Memory B cell (primary cell): ENCODE data around the gene AMH.
A peak's percentile ranks its signal among the peaks of the same experiment; 100 is the strongest.
"Not testable (repeated sequence)": the region's sequence is repeated elsewhere in the genome, so short reads cannot be mapped to it uniquely, and the experiment has no call there.

Experiments
- ATAC-seq: fragments of 150-1000 bp; cut with Tn5 transposase; 2 replicates; pipeline ENCODE4 v1.10.0; 2021; ENCODE audit warnings: low read depth, mild to moderate bottlenecking, moderate library complexity
- DNase-seq, 2 donors: peaks; one replicate each; pipeline ENCODE4 v3.0.0; 2022; ENCODE audit warnings: low spot score in 2 of 2
- H3K27ac Mint-ChIP-seq: one replicate; pipeline ENCODE4 v1.8.0; 2022; ENCODE audit warnings: mild to moderate bottlenecking, moderate library complexity, mixed read lengths
- H3K27me3 Mint-ChIP-seq: one replicate; pipeline ENCODE4 v1.8.0; 2022; ENCODE audit warnings: mixed read lengths
- H3K36me3 Mint-ChIP-seq: one replicate; pipeline ENCODE4 v1.8.0; 2022; ENCODE audit warnings: mild to moderate bottlenecking, mixed read lengths
- H3K4me1 Mint-ChIP-seq: one replicate; pipeline ENCODE4 v1.8.0; 2022; ENCODE audit warnings: mixed read lengths
- H3K4me3 Mint-ChIP-seq: one replicate; pipeline ENCODE4 v1.8.0; 2022; ENCODE audit warnings: mild to moderate bottlenecking, moderate library complexity, mixed read lengths
- H3K9me3 Mint-ChIP-seq: one replicate; pipeline ENCODE4 v1.8.0; 2022; ENCODE audit warnings: mixed read lengths

Gene AMH

GRCh38 chr19:2249010-2249866, at the start of gene AMH:
TSS of gene AMH (plus strand) at chr19:2249323. CDS start at chr19:2249333, 10 bp downstream.
- no peak within 1 kb of the TSS for H3K4me3 Mint-ChIP-seq
- DNase-seq (no peak), ATAC-seq (no peak)
- H3K36me3 Mint-ChIP-seq, result peaks cover 15% of the 10 kb centered on the region
- H3K27ac Mint-ChIP-seq, result no peak within 1 kb of the TSS
- peaks cover 7% of the 10 kb centered on the region for H3K4me1 Mint-ChIP-seq
- no peaks in the 10 kb centered on the region for H3K27me3 Mint-ChIP-seq
- no peaks in the 10 kb centered on the region for H3K9me3 Mint-ChIP-seq

GRCh38 chr19:2199861-2200623, 49.1 kb upstream of the AMH start:
- Mint-ChIP-seq H3K27me3 (no peaks in the 10 kb centered on the region), H3K36me3 (peaks cover 16% of the 10 kb centered on the region), H3K4me1 (peaks cover 14% of the 10 kb centered on the region), H3K27ac (no peak overlapping the region), H3K4me3 (no peak overlapping the region), H3K9me3 (no peaks in the 10 kb centered on the region)
- DNase-seq (no peak), ATAC-seq (no peak)

- H3K9me3 Mint-ChIP-seq, DNase-seq, H3K27me3 Mint-ChIP-seq, H3K4me3 Mint-ChIP-seq, H3K27ac Mint-ChIP-seq, ATAC-seq: not testable (repeated sequence)
- H3K36me3 Mint-ChIP-seq, result peaks cover 16% of the 10 kb centered on the region
- H3K4me1 Mint-ChIP-seq, result peaks cover 14% of the 10 kb centered on the region
Observed at GRCh38 chr19:2200624-2201294, 48.4 kb upstream of the AMH start.

- Mint-ChIP-seq H3K27me3 (no peaks in the 10 kb centered on the region), H3K36me3 (peaks cover 18% of the 10 kb centered on the region), H3K4me3 (no peak overlapping the region), H3K27ac (no peak overlapping the region), H3K9me3 (no peaks in the 10 kb centered on the region), H3K4me1 (peaks cover 14% of the 10 kb centered on the region)
- DNase-seq (no peak), ATAC-seq (no peak)
Observed at GRCh38 chr19:2201473-2202148, 47.5 kb upstream of the AMH start.

GRCh38 chr19:2202366-2202765, 46.8 kb upstream of the AMH start:
- peaks cover 14% of the 10 kb centered on the region for H3K4me1 Mint-ChIP-seq
- DNase-seq (no peak), ATAC-seq (no peak)
- H3K27me3 Mint-ChIP-seq, result no peaks in the 10 kb centered on the region
- H3K36me3 Mint-ChIP-seq, result peaks cover 16% of the 10 kb centered on the region
- H3K9me3 Mint-ChIP-seq, result no peaks in the 10 kb centered on the region
- H3K4me3 Mint-ChIP-seq, result no peak overlapping the region
- H3K27ac Mint-ChIP-seq, result no peak overlapping the region

- Mint-ChIP-seq H3K27me3 (no peaks in the 10 kb centered on the region), H3K36me3 (peaks cover 20% of the 10 kb centered on the region), H3K4me3 (no peak overlapping the region), H3K4me1 (peaks cover 9% of the 10 kb centered on the region), H3K9me3 (no peaks in the 10 kb centered on the region), H3K27ac (peak overlapping the region; percentile 38)
- DNase-seq (no peak), ATAC-seq (no peak)
Observed at GRCh38 chr19:2207008-2207407, 42.1 kb upstream of the AMH start.

GRCh38 chr19:2207991-2208860, 40.9 kb upstream of the AMH start:
- H3K4me3 Mint-ChIP-seq, result no peak overlapping the region
- DNase-seq, result peak; percentile 46 to 50

GRCh38 chr19:2208975-2209374, 40.1 kb upstream of the AMH start:
- Mint-ChIP-seq H3K36me3 (peaks cover 21% of the 10 kb centered on the region), H3K4me1 (peaks cover 7% of the 10 kb centered on the region), H3K27ac (no peak overlapping the region), H3K27me3 (no peaks in the 10 kb centered on the region), H3K9me3 (no peaks in the 10 kb centered on the region), H3K4me3 (no peak overlapping the region)
- no peak for ATAC-seq
- DNase-seq, result no peak

More at GRCh38 chr19:2207991-2208860, 40.9 kb upstream of the AMH start:
- Mint-ChIP-seq H3K9me3 (no peaks in the 10 kb centered on the region), H3K27me3 (no peaks in the 10 kb centered on the region), H3K36me3 (peaks cover 20% of the 10 kb centered on the region), H3K27ac (no peak overlapping the region), H3K4me1 (peaks cover 9% of the 10 kb centered on the region)
- ATAC-seq, result peak; percentile 98

- H3K9me3 Mint-ChIP-seq, result no peaks in the 10 kb centered on the region
- no peaks in the 10 kb centered on the region for H3K27me3 Mint-ChIP-seq
- DNase-seq, result no peak
- H3K4me1 Mint-ChIP-seq, result peaks cover 4% of the 10 kb centered on the region
- ATAC-seq, result no peak
- peaks cover 17% of the 10 kb centered on the region for H3K36me3 Mint-ChIP-seq
- no peak overlapping the region for H3K27ac Mint-ChIP-seq
- H3K4me3 Mint-ChIP-seq, result no peak overlapping the region
Observed at GRCh38 chr19:2209408-2209807, 39.7 kb upstream of the AMH start.

GRCh38 chr19:2210206-2210605, 38.9 kb upstream of the AMH start:
- H3K9me3 Mint-ChIP-seq, result no peaks in the 10 kb centered on the region
- H3K36me3 Mint-ChIP-seq, result peaks cover 16% of the 10 kb centered on the region
- ATAC-seq (no peak), DNase-seq (no peak)
- H3K27me3 Mint-ChIP-seq, result no peaks in the 10 kb centered on the region
- no peak overlapping the region for H3K4me3 Mint-ChIP-seq
- no peak overlapping the region for H3K27ac Mint-ChIP-seq
- H3K4me1 Mint-ChIP-seq, result peaks cover 4% of the 10 kb centered on the region

GRCh38 chr19:2210987-2211740, 38.0 kb upstream of the AMH start:
- H3K9me3 Mint-ChIP-seq, result no peaks in the 10 kb centered on the region
- peaks cover 16% of the 10 kb centered on the region for H3K36me3 Mint-ChIP-seq

GRCh38 chr19:2212861-2213711, 36.0 kb upstream of the AMH start:
- H3K27me3 Mint-ChIP-seq, result no peaks in the 10 kb centered on the region
- H3K27ac Mint-ChIP-seq, result no peak overlapping the region
- no peaks in the 10 kb centered on the region for H3K9me3 Mint-ChIP-seq
- peaks cover 20% of the 10 kb centered on the region for H3K36me3 Mint-ChIP-seq
- ATAC-seq (no peak), DNase-seq (no peak)
- no peak overlapping the region for H3K4me3 Mint-ChIP-seq
- peaks cover 4% of the 10 kb centered on the region for H3K4me1 Mint-ChIP-seq

More at GRCh38 chr19:2210987-2211740, 38.0 kb upstream of the AMH start:
- Mint-ChIP-seq H3K4me1 (peaks cover 4% of the 10 kb centered on the region), H3K27ac (no peak overlapping the region), H3K27me3 (no peaks in the 10 kb centered on the region), H3K4me3 (no peak overlapping the region)
- DNase-seq, result no peak
- no peak for ATAC-seq
